ENCODE results near the gene ICAM4. TPM values are rescaled to one million over a fixed set of nuclear protein-coding genes. Genes with fewer than 3 reads are reported as not detected.
A peak's percentile ranks its signal among the peaks of the same experiment; 100 is the strongest.

Gene ICAM4
- total and polyA plus RNA-seq, 2 of the 13 experiments (the other 11 are each of a cell fraction or from before 2014, with no cell fraction given): 2.9 to 4.0 TPM

DNA sequence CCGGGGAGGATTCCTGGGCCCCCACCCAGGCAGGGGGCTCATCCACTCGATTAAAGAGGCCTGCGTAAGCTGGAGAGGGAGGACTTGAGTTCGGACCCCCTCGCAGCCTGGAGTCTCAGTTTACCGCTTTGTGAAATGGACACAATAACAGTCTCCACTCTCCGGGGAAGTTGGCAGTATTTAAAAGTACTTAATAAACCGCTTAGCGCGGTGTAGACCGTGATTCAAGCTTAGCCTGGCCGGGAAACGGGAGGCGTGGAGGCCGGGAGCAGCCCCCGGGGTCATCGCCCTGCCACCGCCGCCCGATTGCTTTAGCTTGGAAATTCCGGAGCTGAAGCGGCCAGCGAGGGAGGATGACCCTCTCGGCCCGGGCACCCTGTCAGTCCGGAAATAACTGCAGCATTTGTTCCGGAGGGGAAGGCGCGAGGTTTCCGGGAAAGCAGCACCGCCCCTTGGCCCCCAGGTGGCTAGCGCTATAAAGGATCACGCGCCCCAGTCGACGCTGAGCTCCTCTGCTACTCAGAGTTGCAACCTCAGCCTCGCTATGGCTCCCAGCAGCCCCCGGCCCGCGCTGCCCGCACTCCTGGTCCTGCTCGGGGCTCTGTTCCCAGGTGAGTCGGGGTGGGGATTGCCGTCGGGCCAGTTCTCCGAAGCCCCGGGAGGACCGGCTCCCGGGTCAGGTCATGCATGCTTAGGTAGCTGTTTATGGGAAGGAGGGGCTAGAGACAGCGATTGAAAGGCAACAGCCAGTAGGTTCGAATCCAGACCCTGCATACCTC, 15.9 kb upstream of the ICAM4 start, which contains the start of gene ICAM1 (continued):
- TF ChIP-seq DNMT3B (CRISPR knock-in tag; conservative IDR thresholded peaks at IDR 0.05) (peak; percentile 89; the same call in 1 of the 2 replicates), KLF9 (CRISPR knock-in tag; IDR thresholded peaks at IDR 0.05; ENCODE audit: low read depth) (peak; percentile 45; the same call in 1 of the 2 replicates), ZNF30 (CRISPR knock-in tag; IDR thresholded peaks at IDR 0.05) (no peak), ZNF276 (CRISPR knock-in tag; IDR thresholded peaks at IDR 0.05; ENCODE audit: low read depth) (peak; percentile 63; the same call in 1 of the 2 replicates), FOXM1 (CRISPR knock-in tag; IDR thresholded peaks at IDR 0.05) (no peak), U2AF1 (optimal IDR thresholded peaks at IDR 0.05; ENCODE audit: low read depth, low read length) (no peak), ATF2 (CRISPR knock-in tag; IDR thresholded peaks at IDR 0.05) (peak; percentile 77), TRIM22 (IDR thresholded peaks at IDR 0.05) (no peak), MAF1 (CRISPR knock-in tag; IDR thresholded peaks at IDR 0.05; ENCODE audit: borderline replicate concordance) (no peak), HNF4A (CRISPR knock-in tag; IDR thresholded peaks at IDR 0.05) (0 out of 2 replicates have a peak, but pooled peaks have one; percentile 35), ZNF746 (CRISPR knock-in tag; IDR thresholded peaks at IDR 0.05) (peak; percentile 86), TBX3 (IDR thresholded peaks at IDR 0.05; ENCODE audit: borderline replicate concordance) (peak; percentile 39; the same call in 1 of the 2 replicates), ZBTB2 (CRISPR knock-in tag; IDR thresholded peaks at IDR 0.05; ENCODE audit: low read depth) (peak; percentile 58; the same call in 1 of the 2 replicates), ZNF121 (CRISPR knock-in tag; IDR thresholded peaks at IDR 0.05) (peak; percentile 74), ZC3H4 (CRISPR knock-in tag; IDR thresholded peaks at IDR 0.05; ENCODE audit: borderline replicate concordance) (no peak), ZNF747 (CRISPR knock-in tag; IDR thresholded peaks at IDR 0.05; ENCODE audit: borderline replicate concordance) (peak; percentile 83; the same call in 1 of the 2 replicates), FIP1L1 (IDR thresholded peaks at IDR 0.05; ENCODE audit: borderline replicate concordance, insufficient read depth, low read depth, low read length) (no peak), SMAD1 (CRISPR knock-in tag; IDR thresholded peaks at IDR 0.05; ENCODE audit: borderline replicate concordance, low read depth) (no peak), BCL6 (CRISPR knock-in tag; IDR thresholded peaks at IDR 0.05) (peak; percentile 80), ZNF460 (CRISPR knock-in tag; IDR thresholded peaks at IDR 0.05; ENCODE audit: borderline replicate concordance) (0 out of 2 replicates have a peak, but pooled peaks have one; percentile 13), ZNF234 (CRISPR knock-in tag; conservative IDR thresholded peaks at IDR 0.05) (no peak), MTA1 (CRISPR knock-in tag; IDR thresholded peaks at IDR 0.05; ENCODE audit: borderline replicate concordance) (0 out of 2 replicates have a peak, but pooled peaks have one; percentile 26), JUND (CRISPR knock-in tag; IDR thresholded peaks at IDR 0.05) (no peak), KDM5B (CRISPR knock-in tag; IDR thresholded peaks at IDR 0.05; ENCODE audit: borderline replicate concordance) (peak; percentile 87)
